ENCODE measurements around the gene MCC.
"Not testable (repeated sequence)": the region's sequence is repeated elsewhere in the genome, so short reads cannot be mapped to it uniquely, and the experiment has no call there.

MCC gene

DNA sequence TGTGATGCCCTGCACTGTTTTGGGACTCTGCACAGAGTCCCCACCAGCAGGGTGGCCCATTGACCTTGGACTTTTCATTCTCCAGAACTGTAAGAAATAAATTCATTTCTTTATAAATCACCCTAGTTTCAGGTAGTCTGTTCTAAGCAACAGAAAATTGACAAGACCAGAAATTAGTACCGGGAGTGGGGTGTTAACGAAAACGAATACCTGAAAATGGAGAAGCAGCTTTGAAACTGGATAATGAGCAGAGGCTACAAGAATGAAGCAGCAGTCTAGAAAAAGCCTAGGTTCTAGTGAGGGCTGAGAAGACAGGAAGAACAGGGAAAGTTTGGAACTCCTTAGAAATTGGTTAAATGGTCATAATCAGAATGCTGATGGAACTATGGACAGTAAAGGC is 2.1 kb upstream of the MCC start:
- no peak for DNase-seq (ENCODE audit: low read depth in 2 of 2)

DNA sequence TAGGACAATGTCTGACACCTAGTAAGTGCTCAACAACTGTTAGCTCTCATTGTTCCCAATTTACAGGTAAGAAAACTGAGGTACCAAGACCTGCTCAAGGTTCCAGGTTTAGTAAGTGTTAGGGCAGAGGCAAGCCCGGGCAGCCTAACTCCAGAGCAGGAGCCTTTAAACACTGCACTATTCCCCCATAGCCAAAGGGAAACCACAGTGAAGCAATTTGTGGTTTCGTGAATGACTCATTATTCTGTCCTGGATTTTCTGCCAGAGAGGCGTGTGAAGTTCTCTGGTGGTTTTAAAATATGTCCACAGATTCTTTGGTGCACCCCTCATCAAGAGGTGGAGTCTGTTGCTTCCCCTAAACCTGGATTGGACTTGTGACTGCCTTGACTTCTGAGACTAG is 1.0 kb upstream of the MCC start:
- DNase-seq (ENCODE audit: low read depth in 2 of 2): no peak

DNA sequence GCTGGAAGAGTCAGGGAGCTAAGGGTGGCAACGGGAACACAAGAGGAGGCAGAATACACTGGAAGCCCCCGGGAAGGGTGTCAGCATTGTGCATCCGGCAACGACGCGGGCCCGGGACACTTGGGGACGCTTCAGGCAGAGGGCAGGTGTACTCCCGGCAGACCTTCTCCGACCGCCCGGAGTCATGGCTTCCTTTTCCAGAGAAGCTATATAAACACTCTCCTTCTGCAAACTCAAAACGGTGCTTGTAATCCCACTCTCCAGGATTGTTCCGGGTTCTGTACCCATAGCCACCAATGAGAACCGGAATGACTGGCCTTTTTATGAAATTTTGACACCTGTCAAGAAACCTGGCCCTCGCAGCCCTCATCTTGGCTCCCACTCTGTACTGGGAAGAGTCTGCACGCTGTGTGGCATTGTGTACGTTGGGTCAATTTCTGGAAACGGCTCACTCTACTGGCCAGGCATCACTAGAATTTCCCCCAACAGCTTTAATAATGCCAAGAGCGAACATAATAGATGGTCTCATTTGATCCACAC is 462 bp upstream of the MCC start:
- no peak for DNase-seq (ENCODE audit: low read depth in 2 of 2)

DNA sequence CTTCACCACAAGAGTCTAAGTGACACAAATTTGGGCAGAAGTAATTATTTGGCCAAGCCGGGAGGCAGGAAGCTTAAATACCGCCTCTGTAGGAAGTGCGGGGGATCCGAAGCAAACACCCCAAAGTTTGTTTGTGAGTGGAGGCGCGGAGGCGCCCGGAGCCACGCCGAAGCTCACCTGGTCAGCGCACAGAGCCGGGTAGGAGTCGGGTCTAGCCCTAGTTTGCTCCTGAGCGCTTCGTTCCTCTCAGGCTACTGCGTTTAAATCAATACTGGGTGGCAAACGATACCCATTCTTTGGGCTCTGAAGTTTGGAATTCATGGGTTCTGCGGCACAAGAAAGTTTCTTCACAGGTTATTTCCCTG is 855 bp downstream of the MCC start:
- no peak for DNase-seq (ENCODE audit: low read depth in 2 of 2)

DNA sequence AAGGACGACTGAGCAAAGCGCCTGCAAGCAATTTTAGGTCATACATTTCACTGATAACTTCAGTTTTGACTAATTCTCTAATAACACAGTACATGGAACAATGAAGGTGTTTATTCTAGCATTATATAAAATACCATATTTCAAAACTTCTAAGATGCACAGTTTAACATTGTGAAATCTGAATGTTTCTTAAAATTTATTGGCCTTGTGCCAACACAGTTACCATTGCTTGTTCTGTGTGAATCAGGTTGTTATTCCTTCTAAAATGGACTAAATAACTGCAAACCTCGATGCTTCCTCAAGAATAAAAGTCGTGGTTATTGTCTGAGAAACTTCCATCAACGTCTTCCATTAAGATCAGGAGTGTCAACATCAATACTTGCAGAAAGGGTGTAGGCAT is 8.0 kb downstream of the MCC start:
- no peak for DNase-seq (ENCODE audit: low read depth in 2 of 2)

DNA sequence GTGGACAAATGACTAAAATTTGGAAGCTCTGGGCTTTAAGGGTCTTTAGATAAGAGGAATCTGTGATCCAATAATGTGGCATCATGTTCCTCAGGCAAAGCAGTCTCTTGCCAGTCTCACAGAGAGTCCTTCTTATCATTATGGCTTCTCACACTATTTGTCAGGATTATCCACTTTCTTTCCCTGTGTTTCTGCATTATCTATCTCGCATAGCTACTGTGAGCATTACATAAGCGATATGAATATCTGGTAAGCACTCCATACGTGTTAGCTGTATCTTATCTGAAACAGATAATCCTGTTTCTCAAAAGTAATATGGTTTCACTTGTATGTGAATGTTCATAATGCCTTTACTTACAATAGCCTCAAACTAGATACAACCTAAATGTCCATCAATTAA is 9.6 kb downstream of the MCC start:
- DNase-seq (ENCODE audit: low read depth in 2 of 2): no peak

DNA sequence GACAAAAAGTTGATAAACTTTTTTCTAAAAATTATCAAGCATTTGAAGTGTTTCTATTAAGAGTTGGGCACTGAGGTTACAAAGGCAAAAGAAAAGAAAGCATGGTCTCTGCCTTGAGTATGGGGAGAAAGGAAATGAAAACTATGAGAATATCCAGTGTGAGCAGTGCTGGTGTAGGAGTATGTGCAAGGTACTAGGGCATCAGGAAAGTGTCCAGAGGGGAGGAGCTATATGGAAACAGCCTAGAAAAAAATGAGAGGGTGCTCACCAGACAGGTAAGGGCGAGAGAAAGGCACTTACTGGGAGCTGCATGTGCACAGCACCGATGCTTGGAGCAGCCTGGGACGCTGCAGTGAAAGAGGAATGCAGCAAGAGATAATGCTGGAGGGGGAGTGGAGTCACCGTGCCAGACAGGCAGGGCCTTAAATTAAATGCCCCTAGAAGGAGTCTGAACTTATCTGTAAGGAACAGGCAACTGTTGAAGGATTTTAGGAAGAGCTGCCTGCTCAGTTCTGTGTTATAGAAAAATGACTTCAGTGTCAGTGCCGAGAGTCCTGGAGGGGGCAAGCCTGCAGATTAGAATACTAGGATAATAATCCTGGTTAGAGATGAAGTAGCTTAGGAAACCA is 14.0 kb downstream of the MCC start:
- DNase-seq (ENCODE audit: low read depth in 2 of 2): no peak

DNA sequence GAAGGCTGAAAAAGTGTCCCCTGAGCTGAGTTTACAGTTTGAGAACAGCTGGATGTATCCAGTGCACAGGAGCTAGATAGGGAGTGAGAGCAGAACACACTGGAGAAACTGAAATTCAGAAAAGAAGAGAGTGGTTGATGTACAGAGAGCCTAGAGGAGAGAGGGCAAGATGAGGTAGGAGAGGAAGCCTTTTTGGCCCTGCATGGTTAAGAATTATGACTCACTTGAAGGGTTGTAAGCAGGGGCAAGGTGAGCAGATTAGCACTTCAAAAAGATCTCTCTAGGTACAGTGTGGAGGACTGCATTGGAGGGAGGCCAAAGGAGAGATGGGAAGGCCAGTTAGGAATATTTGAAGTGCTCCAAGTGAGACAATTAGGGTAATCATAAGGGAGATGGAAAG is 25.2 kb downstream of the MCC start:
- DNase-seq (ENCODE audit: low read depth in 2 of 2): no peak

DNA sequence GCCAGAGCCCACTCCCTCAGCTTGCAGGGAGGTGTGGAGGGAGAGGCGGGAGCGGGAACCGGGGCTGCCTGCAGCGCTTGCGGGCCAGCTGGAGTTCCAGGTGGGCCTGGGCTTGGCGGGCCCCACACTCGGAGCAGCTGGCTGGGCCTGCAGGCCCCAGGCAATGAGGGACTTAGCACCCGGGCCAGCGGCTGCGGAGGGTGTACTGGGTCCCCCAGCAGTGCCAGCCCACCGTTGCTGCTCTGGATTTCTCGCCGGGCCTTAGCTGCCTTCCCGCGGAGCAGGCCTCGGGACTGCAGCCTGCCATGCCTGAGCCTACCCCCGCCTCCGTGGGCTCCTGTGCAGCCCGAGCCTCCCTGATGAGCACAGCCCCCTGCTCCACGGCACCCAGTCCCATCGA is 31.1 kb downstream of the MCC start:
- not testable (repeated sequence) for DNase-seq (ENCODE audit: low read depth in 2 of 2)

DNA sequence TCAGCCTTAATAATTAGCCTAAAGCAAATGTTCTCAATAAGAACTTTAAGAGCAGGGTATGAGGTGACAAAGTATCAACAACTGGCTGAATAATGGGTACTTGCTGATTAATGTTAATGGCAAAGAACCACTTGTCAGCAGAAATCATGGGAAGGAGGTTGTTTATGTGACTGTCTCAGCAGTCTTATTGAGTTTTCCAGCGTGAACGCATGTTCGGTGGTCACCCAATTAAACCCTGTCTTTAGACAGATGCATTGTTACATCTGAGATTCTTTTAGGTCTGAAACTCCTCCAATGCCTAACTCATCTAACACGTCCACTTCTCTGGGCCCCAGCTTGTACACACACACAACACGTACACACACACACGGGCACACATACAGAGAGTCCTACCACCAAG is 35.3 kb downstream of the MCC start:
- DNase-seq (ENCODE audit: low read depth in 2 of 2): no peak

DNA sequence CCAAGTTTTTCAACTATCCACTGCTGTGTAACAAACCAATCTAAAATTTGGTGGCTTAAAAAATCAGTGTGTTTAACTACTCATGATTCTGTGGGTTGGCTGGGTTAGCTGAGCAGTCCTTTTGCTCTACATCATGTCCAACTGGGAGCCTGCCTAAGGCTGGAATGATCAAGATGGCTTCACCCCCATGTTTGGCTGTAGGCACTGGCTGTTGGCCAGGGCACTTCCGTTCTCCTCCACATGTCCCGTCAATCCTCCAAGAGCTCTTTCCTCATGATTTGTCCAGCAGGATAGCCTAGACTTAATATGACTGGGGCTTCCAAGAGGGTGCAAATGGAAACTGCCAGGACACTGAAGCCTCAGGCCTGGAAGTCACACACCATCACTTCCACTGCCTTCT is 36.5 kb downstream of the MCC start:
- DNase-seq (ENCODE audit: low read depth in 2 of 2): no peak

DNA sequence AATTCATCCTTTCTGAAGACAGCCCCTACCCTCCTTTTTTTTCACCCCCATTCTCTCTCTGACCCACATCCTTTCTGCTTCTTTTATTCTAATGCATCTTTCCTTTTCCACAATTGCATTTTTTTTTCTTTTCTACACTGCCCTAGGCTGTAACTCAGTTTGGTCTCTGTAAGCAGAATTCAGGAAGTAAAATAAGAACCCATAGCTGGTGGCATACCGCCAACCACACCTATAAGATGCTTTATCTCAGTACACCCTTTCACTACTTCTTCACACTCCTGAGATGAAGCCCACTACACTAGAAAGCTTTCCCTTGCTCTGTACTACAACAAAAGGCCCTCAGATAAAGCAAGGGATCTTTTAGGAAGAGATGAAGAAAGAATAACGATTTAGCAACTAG is 37.3 kb downstream of the MCC start:
- no peak for DNase-seq (ENCODE audit: low read depth in 2 of 2)

DNA sequence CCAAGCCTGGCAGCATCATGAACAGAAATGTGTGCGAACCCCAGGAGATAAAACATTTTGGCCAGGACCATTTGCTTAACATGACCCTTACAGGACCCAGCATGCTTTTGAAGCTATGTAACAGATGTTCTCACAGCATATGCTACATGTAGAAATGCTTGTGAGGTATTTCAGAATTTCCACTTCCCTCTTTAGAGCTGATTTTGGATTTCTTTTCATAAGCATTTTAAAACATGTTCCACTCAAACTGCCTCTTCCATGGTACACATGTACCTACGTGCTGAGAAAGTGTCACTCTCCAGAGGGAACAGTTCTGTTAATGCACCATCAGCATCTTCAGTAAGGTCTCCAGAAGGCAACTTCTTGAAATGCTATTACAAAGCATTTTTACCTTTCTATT is 37.8 kb downstream of the MCC start:
- DNase-seq (ENCODE audit: low read depth in 2 of 2): no peak

DNA sequence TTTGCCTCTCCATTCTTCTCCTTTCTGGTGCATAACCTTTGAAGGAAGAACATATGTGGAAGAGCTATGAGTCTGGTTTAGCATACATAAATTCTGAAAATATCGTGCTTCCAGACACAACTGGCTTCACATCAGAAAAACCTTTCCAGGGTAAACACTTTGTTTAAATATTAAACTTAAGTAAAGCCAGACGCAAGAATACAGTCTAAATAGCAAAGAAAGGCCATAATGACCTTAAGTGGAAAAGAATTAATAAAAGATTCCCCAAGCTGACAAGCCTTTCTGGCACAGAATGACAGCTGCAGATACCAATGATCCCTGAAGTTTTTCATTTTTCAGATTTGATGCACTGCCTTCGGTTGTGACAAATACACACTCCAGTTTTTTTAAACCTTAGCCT is 40.0 kb downstream of the MCC start:
- DNase-seq (ENCODE audit: low read depth in 2 of 2): no peak

DNA sequence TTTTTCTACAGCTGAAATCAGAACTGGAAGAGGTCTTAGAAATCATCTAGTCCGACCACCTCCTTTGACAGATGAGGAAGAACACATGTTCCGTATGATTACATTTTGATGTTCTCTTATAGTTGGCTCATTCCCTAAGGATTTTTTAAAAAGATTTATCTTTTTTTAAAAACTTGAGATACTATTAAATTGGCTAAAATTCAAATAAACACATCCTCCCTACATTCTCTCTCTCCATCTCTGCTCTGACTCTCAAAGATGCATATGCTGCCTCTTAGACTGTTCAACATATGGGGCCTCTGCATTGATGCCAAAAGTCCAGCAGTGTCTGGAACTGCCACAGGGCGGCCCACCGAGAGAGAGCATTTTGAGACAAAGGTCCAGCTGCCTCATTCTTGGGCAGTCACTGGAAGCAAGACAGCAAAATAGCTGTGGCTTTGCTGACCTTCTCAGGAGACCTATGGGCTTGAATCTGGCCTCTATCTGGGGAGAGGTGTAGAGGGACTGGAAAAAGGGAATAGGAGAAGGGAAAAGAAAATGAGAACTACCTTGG is 40.7 kb downstream of the MCC start:
- no peak for DNase-seq (ENCODE audit: low read depth in 2 of 2)

DNA sequence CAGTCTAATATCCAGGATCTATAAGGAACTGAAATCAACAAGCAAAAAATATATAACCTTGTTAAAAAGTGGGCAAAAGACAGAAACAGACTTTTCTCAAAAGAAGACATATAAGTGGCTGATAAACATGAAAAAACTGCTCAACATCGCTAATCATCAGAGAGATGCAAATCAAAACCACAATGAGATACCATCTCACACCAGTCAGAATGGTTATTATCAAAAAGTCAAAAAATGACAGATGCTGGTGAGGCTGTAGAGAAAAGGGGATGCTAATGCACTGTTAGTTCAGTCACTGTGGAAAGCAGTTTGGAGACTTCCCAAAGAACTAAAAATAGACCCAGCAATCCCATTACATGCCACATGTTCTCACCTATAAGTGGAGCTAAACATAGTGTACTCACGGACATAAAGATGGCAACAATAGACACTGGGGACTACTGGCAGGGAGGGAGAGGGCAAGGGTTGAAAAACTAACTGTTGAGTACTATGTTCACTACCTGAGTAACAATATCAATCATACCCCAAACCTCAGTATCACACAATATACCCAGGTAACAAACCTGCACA is 41.8 kb downstream of the MCC start:
- no peak for DNase-seq (ENCODE audit: low read depth in 2 of 2)

DNA sequence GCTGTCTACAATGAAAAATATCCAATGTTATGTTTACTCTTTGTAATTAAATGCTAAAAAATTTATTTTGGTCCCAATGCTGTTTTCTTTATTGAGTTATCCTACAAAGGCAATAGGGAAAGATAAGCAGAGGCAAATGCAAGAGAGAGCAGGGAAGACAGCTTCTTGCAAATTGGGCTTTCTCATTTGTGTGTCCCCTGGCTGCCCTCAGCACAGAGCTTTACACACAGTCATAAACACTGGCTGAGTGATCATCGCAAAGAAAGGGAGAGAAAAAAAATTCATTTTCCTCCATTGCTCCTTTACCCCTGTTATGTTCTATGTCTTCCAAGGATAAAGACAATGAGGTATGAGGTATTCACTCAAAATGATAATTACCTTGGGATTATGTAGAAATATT is 51.1 kb downstream of the MCC start:
- no peak for DNase-seq (ENCODE audit: low read depth in 2 of 2)

DNA sequence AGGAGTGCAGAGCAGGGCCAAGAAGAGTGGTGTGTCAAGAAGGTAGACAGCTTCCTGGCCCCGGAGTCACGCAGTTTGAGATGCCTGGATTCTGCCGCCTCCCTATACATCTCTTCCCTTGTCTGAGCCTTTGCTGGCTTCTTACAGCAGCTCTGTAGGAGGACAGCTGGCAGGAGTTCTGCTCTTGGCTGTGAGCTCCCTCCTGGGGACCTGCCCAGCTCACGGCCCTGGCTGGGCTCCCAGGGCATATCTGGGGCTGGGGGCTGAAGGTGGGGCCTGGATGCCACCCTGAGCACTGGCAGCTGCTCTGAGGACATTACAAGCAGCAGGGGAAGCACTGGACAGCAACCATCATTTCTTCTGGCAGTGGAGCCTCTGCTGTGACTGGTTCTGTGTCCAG is 52.7 kb downstream of the MCC start:
- DNase-seq (ENCODE audit: low read depth in 2 of 2): no peak

DNA sequence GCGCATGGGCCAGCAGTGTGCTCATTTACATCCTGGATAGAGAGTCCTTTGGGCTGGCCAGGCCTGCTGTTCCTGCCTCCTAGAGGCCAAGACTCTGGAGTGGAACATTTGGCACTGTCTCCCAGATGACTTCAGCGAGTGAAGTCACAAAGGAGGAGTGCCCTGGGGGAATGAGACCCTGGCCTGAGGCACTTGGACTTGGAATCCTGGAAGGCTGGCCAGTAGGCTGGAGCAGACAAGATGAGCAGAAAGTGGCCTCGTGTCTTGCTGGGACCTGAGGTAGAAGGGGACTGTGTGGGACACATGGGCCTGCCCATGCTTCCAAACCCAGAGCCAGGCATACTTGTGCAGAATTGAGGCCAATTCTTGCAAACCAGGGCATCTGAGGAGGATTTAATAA is 53.4 kb downstream of the MCC start, which contains the start of gene TSSK1B:
TSSK1B (minus strand) TSS at position 101 of the 400 bp plus-strand sequence. CDS start 150 bp downstream, outside the sequence.
- no peak for DNase-seq (ENCODE audit: low read depth in 2 of 2)

DNA sequence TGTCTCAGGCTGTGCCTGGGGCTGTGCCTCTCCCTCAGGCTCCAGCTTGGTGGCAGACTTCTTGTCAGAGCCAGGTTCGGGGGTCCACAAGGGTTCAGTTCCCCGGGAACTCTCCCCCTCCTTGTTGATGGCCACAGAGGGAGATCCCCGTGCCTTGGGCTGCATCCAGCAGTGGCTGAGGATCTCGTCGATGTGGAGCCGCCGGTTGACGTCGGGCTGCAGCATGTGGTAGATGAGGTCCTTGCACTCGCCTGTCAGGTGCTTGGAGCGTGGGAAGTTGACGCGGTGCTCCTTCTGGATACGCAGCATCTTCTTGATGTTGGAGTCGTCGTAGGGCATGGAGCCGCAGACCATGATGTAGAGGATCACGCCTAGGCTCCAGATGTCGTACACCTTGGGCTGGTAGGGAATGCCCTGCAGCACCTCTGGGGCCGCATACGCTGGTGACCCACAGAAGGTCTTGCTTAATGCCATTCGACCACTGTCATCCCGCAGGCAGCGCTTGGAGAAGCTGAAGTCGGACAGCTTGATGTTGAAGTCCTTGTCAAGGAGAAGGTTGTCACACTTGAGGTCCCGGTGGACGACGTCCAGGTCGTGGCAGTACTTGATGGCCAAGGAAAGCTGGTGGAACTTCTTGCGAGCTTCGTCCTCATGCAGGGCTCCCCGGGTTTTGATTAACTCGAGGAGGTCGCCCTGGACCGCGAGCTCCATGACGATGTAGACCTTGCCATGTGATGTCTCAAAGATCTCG is 54.2 kb downstream of the MCC start:
- DNase-seq (ENCODE audit: low read depth in 2 of 2): no peak

DNA sequence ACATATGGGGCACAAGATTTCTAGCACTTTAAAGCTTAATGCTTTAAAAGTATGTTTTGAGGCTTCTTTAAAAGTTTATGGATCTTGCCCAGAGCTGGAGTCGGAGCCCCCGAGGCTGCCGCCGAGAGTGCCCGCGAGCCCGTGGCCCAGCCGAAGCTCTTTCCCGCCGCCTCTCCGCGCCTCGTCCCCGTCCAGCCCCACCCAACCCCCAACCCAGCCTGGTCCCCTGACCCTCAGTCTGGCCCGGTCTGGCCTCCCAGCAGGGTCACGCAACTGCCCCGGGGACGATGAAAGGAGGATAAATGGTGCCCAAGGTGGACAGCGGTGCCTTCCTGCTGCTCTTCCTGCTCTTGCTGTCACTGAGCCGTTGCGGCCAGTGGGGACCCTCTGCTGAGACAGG is 55.2 kb downstream of the MCC start:
- DNase-seq (ENCODE audit: low read depth in 2 of 2): no peak

DNA sequence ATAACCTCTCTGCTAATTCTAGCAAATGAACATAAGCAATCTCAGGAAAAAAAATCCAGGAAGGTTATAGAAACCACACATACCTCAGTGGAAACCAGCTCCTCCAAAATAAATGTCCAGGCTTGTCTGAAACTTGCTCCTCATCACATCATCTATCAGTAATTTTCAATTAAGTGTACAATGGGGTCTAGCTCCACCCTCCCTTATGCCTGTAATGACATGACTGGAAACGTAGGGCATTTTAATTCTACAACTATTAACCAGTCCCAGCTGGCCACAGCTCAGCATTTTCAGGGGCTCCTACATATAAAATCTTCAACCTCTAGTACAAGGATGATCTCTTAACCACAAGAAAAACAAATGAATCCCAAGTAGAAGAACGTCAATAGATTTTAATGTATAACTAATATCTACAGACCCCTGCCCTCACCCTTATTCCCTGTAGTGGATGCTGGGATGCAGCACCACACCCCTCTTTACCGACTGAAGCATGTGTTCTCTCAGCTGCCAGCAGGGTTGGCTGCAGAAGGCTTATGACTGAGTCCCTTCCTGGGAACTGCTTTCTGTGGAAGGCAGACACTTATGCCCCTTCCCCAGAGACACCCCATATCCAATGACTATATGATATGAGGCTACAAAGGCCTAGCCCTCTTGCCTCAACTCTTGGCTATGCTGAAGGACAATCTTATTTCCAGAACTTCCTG is 60.2 kb downstream of the MCC start:
- DNase-seq (ENCODE audit: low read depth in 2 of 2): no peak

Data from stimulated activated CD4-positive, alpha-beta T cell treated with anti-CD3 and anti-CD28 coated beads, Interleukin-1b, Interleukin-23, amount 100 ng/mL, for 1 hour (primary cell).